ENCODE measurements around the gene DIS3L2. TPM values are rescaled to one million over a fixed set of nuclear protein-coding genes. Genes with fewer than 3 reads are reported as not detected.

The DIS3L2 gene
- total and polyA plus RNA-seq, 7 donors: 10.7 to 20.8 (median 16.0) TPM

DNA sequence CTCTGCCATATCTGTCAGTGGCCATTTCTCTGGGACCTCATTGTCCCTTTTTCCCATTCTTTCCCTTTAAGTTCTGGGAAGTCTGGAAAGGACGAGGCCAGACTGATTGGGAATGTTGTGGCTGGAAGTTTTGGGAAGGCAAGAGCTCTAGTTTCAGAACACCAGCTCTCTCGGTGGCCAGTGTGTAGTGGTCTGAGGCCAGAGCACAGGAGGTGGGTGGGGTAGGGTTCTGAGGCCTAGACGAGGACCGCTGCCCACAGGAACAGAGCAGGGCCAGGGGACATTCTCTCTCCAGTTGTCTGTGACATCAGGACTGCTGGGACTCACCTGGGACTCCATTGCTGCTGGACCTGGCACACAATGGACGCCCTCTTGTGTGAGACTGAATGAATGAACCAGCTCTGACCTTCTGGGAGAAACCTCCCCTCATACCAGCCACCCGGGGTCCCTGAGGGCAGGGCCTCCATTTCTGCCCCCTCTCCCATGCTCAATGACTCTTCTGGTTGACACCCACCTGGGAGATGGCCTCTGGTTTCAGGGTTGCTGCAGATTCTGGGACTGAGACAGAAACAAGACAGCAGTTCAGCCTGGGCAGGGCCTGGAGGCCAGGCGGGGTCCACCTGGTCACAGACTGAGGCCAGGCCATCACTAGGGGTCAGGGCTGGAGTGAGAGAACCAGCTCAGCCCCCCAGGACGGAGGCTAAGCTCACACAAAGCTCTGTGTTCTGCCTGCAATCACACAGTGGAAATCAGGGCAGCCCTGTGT is 26.9 kb upstream of the DIS3L2 start:
- Histone ChIP-seq H3K4me3 (no peak overlapping the region), H3K9me3 (no peaks in the 10 kb centered on the region), H3K4me1 (no peaks in the 10 kb centered on the region), H3K27me3 (ENCODE audit: insufficient read depth in 3 of 3, low read length in 2 of 3) (peaks cover 0 to 8% (median 0%) of the 10 kb centered on the region in 3 donors), H3K27ac (no peak overlapping the region), H3K36me3 (ENCODE audit: insufficient read depth in 1 of 2, low read depth in 1 of 2) (no peaks in the 10 kb centered on the region)
- ATAC-seq (no peak), DNase-seq (no peak)
- no peak for TF ChIP-seq CTCF (IDR thresholded peaks at IDR 0.05)
- WGBS, 3 donors: 68 to 84% (median 78%) methylated on average over 8 of the region's 8 CpGs
- intact Hi-C loops (cut with DNase I): no loop called here

DNA sequence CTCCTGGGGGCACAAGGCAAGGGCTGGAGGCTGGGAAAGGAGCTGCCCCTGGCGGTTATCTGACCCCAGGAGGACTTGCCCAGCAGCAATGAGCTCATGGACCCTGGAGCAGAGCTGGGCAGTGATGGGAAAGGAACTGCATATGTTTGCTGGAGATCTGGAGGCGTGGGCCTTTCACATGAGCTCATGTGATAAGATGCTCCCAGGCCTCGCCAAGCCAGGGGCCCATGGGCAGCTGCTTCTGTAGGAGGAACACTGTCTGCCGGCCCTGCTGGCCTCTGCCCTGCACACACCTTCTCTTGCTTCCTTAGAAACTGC is 26.3 kb upstream of the DIS3L2 start:
- Histone ChIP-seq H3K9me3 (no peaks in the 10 kb centered on the region), H3K4me1 (no peaks in the 10 kb centered on the region), H3K27me3 (ENCODE audit: insufficient read depth in 3 of 3, low read length in 2 of 3) (peaks cover 0 to 2% (median 0%) of the 10 kb centered on the region in 3 donors), H3K4me3 (no peak overlapping the region), H3K27ac (no peak overlapping the region), H3K36me3 (ENCODE audit: insufficient read depth in 1 of 2, low read depth in 1 of 2) (no peaks in the 10 kb centered on the region)
- DNase-seq: no peak
- intact Hi-C loops (cut with DNase I): no loop called here
- TF ChIP-seq CTCF (IDR thresholded peaks at IDR 0.05): no peak
- ATAC-seq: no peak
- 66 to 83% (median 66%) methylated on average over 4 of the region's 4 CpGs for WGBS, 3 donors

DNA sequence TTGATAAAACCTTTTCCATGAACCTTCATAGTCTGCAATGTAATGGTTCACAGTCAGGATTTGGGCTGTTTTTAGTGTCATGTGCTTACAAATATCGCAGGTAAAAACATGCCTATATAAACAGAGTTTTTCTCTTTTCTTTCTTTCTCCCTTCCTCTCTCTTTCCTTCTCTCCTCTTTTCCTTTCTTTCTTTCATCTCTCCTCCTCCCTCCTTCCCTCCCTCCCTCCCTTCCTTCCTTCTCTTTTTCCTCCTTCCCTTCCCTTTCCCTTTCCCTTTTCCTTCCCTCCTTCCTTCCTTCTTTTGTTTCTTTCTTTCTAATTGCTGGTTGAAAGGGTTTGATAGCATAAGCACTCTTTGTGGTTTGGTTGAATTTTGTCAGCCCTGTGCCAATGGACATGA is 25.7 kb upstream of the DIS3L2 start:
- no peak overlapping the region for H3K27ac ChIP-seq

DNA sequence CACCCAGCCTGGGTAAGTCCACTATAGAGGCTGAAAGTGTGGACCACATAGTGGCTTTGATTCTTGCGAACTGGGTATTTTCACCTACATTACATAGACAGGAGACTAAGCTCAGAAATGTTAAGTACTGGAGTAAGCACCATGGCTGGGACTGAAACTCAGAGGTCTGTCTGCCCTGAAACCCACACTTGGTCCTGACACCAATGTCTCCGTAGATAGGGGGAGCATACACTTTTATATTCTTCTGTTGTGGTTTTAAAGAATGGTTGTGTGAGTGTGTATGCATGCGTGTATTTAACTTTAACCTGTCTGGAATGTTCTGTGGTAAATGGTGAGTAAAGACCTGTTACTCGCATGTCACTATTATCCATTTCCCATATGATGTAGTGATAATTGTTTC is 25.0 kb upstream of the DIS3L2 start:
- no peaks in the 10 kb centered on the region for H3K27me3 ChIP-seq (ENCODE audit: insufficient read depth in 3 of 3, low read length in 2 of 3)
- H3K36me3 ChIP-seq (ENCODE audit: insufficient read depth in 1 of 2, low read depth in 1 of 2): no peaks in the 10 kb centered on the region
- H3K4me1 ChIP-seq: no peaks in the 10 kb centered on the region
- no peaks in the 10 kb centered on the region for H3K9me3 ChIP-seq
- intact Hi-C loops (cut with DNase I): no loop called here
- H3K27ac ChIP-seq: no peak overlapping the region
- DNase-seq (no peak), ATAC-seq (no peak)
- TF ChIP-seq CTCF (IDR thresholded peaks at IDR 0.05): no peak
- H3K4me3 ChIP-seq: no peak overlapping the region
- 94 to 98% (median 94%) methylated on average over 4 of the region's 4 CpGs for WGBS, 3 donors

More for the DNA sequence above, 25.7 kb upstream of the DIS3L2 start:
- 81 to 96% (median 93%) methylated on average over 1 of the region's 1 CpG for WGBS, 3 donors
- no peak for TF ChIP-seq CTCF (IDR thresholded peaks at IDR 0.05)
- H3K27me3 ChIP-seq (ENCODE audit: insufficient read depth in 3 of 3, low read length in 2 of 3): no peaks in the 10 kb centered on the region
- intact Hi-C loops (cut with DNase I): no loop called here
- H3K9me3 ChIP-seq: no peaks in the 10 kb centered on the region
- H3K4me1 ChIP-seq: no peaks in the 10 kb centered on the region
- ATAC-seq: no peak
- no peak overlapping the region for H3K4me3 ChIP-seq
- H3K36me3 ChIP-seq (ENCODE audit: insufficient read depth in 1 of 2, low read depth in 1 of 2): no peaks in the 10 kb centered on the region
- no peak for DNase-seq

DNA sequence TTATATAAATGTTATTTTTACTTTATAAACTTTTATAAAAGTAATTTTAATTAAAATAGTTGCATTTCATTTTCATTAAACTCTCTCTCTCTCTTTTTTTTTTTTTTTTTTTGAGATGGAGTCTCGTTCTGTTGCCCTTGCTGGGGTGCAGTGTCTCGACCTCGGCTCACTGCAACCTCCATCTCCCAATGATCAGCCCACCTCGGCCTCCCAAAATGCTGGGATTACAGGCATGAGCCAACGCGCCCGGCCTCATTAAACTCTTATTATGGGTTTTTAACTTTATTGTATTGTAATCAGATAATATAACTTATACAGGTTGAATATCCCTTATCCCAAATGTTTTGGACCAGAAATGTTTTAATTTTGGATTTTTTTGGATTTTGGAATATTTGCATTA is 24.5 kb upstream of the DIS3L2 start:
- intact Hi-C loops (cut with DNase I): no loop called here
- TF ChIP-seq CTCF (IDR thresholded peaks at IDR 0.05): no peak
- no peaks in the 10 kb centered on the region for H3K27me3 ChIP-seq (ENCODE audit: insufficient read depth in 3 of 3, low read length in 2 of 3)
- H3K4me3 ChIP-seq: no peak overlapping the region
- DNase-seq: no peak
- H3K9me3 ChIP-seq: no peaks in the 10 kb centered on the region
- H3K27ac ChIP-seq: no peak overlapping the region
- 95 to 98% (median 98%) methylated on average over 7 of the region's 7 CpGs for WGBS, 3 donors
- no peak for ATAC-seq
- no peaks in the 10 kb centered on the region for H3K4me1 ChIP-seq
- no peaks in the 10 kb centered on the region for H3K36me3 ChIP-seq (ENCODE audit: insufficient read depth in 1 of 2, low read depth in 1 of 2)
